Loucy (cell line): Measurements from ENCODE around the gene SURF1.

Experiments
- H2AFZ ChIP-seq: fragments of 200-600 bp; sonication (generic); 2 replicates; pipeline ENCODE4 v1.6.0; 2016; ENCODE audit warnings: antibody characterized with exemption, mild to moderate bottlenecking, low read length, moderate library complexity
- H3F3A ChIP-seq: fragments of 200-600 bp; 2 replicates; pipeline ENCODE4 v1.6.0; 2016; ENCODE audit warnings: antibody characterized with exemption, low read depth, mild to moderate bottlenecking
- H3K27me3 ChIP-seq: fragments of 200-600 bp; sonication (generic); 2 replicates; pipeline ENCODE4 v1.6.1; 2014; ENCODE audit warnings: low read length, mild to moderate bottlenecking; ENCODE audit not compliant: insufficient read depth, poor library complexity, severe bottlenecking
- H3K36me3 ChIP-seq: fragments of 200-600 bp; sonication (generic); 2 replicates; pipeline ENCODE4 v1.6.1; 2016; ENCODE audit warnings: low read length; ENCODE audit not compliant: insufficient read depth
- H3K4me1 ChIP-seq: fragments of 200-600 bp; sonication (generic); 2 replicates; pipeline ENCODE4 v1.5.1; 2014; ENCODE audit warnings: low read length, mild to moderate bottlenecking; ENCODE audit not compliant: insufficient read depth, poor library complexity, severe bottlenecking
- H3K4me2 ChIP-seq: fragments of 200-600 bp; sonication (generic); 2 replicates; pipeline ENCODE4 v1.6.0; 2014; ENCODE audit warnings: antibody characterized with exemption, low read length, low read depth, mild to moderate bottlenecking; ENCODE audit not compliant: poor library complexity, severe bottlenecking
- H3K4me3 ChIP-seq: fragments of 200-600 bp; sonication (generic); 2 replicates; pipeline ENCODE4 v1.5.1; 2014; ENCODE audit warnings: low read length, mild to moderate bottlenecking, mixed read lengths; ENCODE audit not compliant: poor library complexity, severe bottlenecking
- H3K79me2 ChIP-seq: fragments of 200-600 bp; sonication (generic); 2 replicates; pipeline ENCODE4 v1.6.1; 2014; ENCODE audit warnings: low read length; ENCODE audit not compliant: insufficient read depth
- H3K9ac ChIP-seq: fragments of 200-600 bp; sonication (generic); 2 replicates; pipeline ENCODE4 v1.6.0; 2014; ENCODE audit warnings: mild to moderate bottlenecking, low read depth, low read length, moderate library complexity; ENCODE audit not compliant: poor library complexity, severe bottlenecking
- H3K9me2 ChIP-seq: fragments of 200-600 bp; sonication (generic); replicated peaks from 2 replicates; pipeline ENCODE4 v1.6.1; 2016; ENCODE audit warnings: low read depth, low read length, mixed read lengths
- H3K9me3 ChIP-seq: fragments of 200-600 bp; sonication (generic); 2 replicates; pipeline ENCODE4 v1.6.1; 2014; ENCODE audit warnings: mild to moderate bottlenecking, antibody characterized with exemption, low read length, low read depth; ENCODE audit not compliant: insufficient read depth
- H4K20me1 ChIP-seq: fragments of 200-600 bp; sonication (generic); 2 replicates; pipeline ENCODE4 v1.6.0; 2014; ENCODE audit warnings: antibody characterized with exemption, low read length, mild to moderate bottlenecking; ENCODE audit not compliant: insufficient read depth, poor library complexity, severe bottlenecking
- EZH2phosphoT487 ChIP-seq: fragments of 200-600 bp; IDR thresholded peaks from 2 replicates; pipeline ENCODE4 v1.6.1; 2018; ENCODE audit warnings: antibody characterized with exemption, mild to moderate bottlenecking, moderate library complexity, borderline replicate concordance
- TF ChIP-seq, protein P1 (sequence below): fragments of 200-600 bp; sonication (generic); conservative IDR thresholded peaks from 2 replicates; pipeline ENCODE4 v1.5.1; 2014; ENCODE audit warnings: mild to moderate bottlenecking, antibody characterized with exemption, low read length

SURF1 gene

GRCh38 chr9:133333566-133333965 is 22.7 kb downstream of the SURF1 start:
- H3K4me1 ChIP-seq, result peaks cover 24% of the 10 kb centered on the region
- H3K9me2 ChIP-seq, result no peaks in the 10 kb centered on the region
- TF ChIP-seq EZH2phosphoT487, result no peak
- TF ChIP-seq, protein P1, sequence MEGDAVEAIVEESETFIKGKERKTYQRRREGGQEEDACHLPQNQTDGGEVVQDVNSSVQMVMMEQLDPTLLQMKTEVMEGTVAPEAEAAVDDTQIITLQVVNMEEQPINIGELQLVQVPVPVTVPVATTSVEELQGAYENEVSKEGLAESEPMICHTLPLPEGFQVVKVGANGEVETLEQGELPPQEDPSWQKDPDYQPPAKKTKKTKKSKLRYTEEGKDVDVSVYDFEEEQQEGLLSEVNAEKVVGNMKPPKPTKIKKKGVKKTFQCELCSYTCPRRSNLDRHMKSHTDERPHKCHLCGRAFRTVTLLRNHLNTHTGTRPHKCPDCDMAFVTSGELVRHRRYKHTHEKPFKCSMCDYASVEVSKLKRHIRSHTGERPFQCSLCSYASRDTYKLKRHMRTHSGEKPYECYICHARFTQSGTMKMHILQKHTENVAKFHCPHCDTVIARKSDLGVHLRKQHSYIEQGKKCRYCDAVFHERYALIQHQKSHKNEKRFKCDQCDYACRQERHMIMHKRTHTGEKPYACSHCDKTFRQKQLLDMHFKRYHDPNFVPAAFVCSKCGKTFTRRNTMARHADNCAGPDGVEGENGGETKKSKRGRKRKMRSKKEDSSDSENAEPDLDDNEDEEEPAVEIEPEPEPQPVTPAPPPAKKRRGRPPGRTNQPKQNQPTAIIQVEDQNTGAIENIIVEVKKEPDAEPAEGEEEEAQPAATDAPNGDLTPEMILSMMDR, result no peak
- no peaks in the 10 kb centered on the region for H3K9me3 ChIP-seq
- peak overlapping the region; percentile 79 for H3K4me2 ChIP-seq
- H3K79me2 ChIP-seq, result peaks cover 39% of the 10 kb centered on the region
- H3K9ac ChIP-seq, result peak overlapping the region; percentile 77
- H3K4me3 ChIP-seq, result peak overlapping the region; percentile 82
- H3K36me3 ChIP-seq, result peaks cover 44% of the 10 kb centered on the region; the same call in 1 of the 2 replicates
- H3K27me3 ChIP-seq, result no peaks in the 10 kb centered on the region
- H4K20me1 ChIP-seq, result peaks cover 40% of the 10 kb centered on the region
- no peak overlapping the region for H2AFZ ChIP-seq
- no peaks in the 10 kb centered on the region for H3F3A ChIP-seq

- Histone ChIP-seq H3F3A (no peaks in the 10 kb centered on the region), H3K36me3 (peaks cover 44% of the 10 kb centered on the region; the same call in 1 of the 2 replicates), H3K9me2 (no peaks in the 10 kb centered on the region), H3K4me1 (peaks cover 24% of the 10 kb centered on the region), H3K4me3 (peak overlapping the region; percentile 82), H3K79me2 (peaks cover 39% of the 10 kb centered on the region), H3K9ac (no peak overlapping the region), H3K27me3 (no peaks in the 10 kb centered on the region), H4K20me1 (peaks cover 40% of the 10 kb centered on the region), H2AFZ (no peak overlapping the region), H3K9me3 (no peaks in the 10 kb centered on the region), H3K4me2 (peak overlapping the region; percentile 79)
- TF ChIP-seq, protein P1, result no peak
- TF ChIP-seq EZH2phosphoT487, result no peak
Measured at GRCh38 chr9:133333011-133333410, 23.3 kb downstream of the SURF1 start.

- no peaks in the 10 kb centered on the region for H3K27me3 ChIP-seq
- no peak overlapping the region for H3K4me3 ChIP-seq
- no peaks in the 10 kb centered on the region for H3F3A ChIP-seq
- no peak overlapping the region for H2AFZ ChIP-seq
- H4K20me1 ChIP-seq, result peaks cover 40% of the 10 kb centered on the region
- H3K9ac ChIP-seq, result no peak overlapping the region
- H3K79me2 ChIP-seq, result peaks cover 39% of the 10 kb centered on the region
- no peaks in the 10 kb centered on the region for H3K9me3 ChIP-seq
- no peaks in the 10 kb centered on the region for H3K9me2 ChIP-seq
- peaks cover 24% of the 10 kb centered on the region for H3K4me1 ChIP-seq
- no peak for TF ChIP-seq EZH2phosphoT487
- TF ChIP-seq, protein P1, result no peak
- H3K4me2 ChIP-seq, result no peak overlapping the region
- H3K36me3 ChIP-seq, result peaks cover 44% of the 10 kb centered on the region; the same call in 1 of the 2 replicates
Measured at GRCh38 chr9:133332381-133332730, 23.9 kb downstream of the SURF1 start.
